GM19099 (cell line): ENCODE data around the gene GAMT.

Experiments used
- POLR2A ChIP-seq: IDR thresholded peaks from 3 replicates; pipeline ENCODE4 v1.6.1; 2011; ENCODE audit warnings: low read depth; ENCODE audit not compliant: insufficient read length; ENCODE audit errors: extremely low read depth

GAMT gene

DNA sequence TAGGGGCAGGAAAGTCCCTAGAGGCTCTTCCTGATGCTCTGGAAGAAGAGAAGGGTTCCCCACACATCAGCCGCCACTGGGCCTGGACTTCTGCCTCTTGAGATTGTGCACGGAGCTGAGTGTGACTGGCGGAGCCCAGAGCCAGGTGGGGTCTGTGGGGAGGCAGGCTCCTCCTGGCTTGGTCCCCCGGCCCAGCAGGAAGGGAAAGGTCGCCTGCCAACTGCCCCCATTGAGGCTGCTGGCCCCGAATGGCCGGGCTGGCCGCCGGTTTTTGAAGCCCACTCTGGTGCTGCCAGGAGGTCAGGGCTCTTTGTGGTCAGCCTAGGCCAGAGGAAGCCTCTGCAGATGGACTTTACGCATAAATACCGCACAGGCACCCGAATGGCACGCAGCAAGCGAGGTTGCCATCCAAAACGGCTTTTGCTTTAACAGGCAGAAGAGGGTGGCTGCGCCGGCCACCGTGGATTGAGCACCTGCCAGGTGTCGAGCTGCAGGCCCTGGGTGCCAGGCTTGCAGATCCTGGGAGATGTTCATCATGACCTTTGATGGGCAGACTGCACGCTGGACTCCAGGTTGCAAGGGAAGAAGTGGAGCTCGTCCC, 11.1 kb upstream of the GAMT start:
- TF ChIP-seq POLR2A, result no peak

DNA sequence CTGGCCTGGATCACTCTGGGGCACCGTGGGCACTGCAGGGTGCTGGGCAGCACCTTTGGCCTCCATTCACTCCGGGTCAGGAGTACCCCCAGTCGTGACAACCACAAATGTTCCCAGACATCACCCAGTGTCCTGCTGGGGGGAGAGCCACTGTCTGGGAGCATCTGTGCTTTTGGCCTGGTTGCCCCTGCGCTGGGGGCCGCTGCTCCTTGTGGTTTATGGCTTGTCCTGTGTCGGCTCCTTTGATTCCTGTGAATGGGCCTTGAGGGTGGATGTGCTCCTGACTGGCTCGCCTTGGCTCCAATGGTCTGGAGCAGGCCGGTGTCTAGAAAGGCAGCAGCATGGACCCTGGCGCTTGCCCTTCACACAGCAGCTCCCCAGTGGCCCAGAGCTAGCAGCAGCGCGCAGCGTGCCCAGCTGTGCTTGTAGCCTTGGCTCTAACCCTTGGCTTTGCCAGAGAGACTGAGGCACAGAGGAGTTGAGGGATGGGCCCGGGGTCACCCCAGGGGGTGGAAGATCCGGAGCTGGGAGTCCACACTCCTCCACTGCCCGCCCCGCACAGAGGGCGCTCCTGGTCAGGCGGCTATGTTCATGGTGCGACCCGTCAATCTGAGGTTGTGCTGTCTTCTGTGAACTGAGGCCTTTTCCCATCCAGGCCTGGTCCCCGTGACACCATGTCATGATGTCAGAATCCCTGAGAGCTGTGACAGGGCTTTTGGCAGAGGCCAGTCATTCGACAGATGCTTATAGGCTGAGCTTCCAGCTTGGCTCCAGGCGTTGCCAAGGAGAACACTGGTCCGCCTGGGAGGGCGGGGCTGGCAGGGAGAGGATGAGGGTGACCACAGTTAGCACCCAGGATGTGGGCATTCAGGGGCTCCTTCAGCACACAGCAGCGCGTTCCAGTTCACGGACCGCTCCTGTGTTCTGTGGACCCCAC, 10.2 kb upstream of the GAMT start:
- TF ChIP-seq POLR2A, result no peak

DNA sequence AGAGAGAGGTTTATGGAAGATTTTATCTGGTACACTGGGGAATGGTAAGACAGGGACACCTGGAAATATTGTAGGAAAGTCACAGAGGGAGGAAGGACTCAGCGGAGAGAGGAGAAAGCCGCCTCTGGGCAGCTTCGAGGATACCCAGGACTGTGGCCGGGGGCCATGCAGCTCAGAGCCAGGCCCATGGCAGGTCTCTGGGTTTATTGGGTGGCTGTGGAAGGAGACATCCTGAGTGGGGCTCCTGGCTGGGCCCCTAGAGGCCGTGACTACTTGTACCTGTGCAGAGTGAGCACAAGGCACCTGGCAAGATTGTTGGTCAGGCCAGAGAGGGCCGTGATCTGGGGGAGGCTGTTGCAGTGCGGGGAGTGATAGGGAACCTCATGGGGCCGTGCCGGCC, 9.4 kb upstream of the GAMT start:
- no peak for TF ChIP-seq POLR2A

DNA sequence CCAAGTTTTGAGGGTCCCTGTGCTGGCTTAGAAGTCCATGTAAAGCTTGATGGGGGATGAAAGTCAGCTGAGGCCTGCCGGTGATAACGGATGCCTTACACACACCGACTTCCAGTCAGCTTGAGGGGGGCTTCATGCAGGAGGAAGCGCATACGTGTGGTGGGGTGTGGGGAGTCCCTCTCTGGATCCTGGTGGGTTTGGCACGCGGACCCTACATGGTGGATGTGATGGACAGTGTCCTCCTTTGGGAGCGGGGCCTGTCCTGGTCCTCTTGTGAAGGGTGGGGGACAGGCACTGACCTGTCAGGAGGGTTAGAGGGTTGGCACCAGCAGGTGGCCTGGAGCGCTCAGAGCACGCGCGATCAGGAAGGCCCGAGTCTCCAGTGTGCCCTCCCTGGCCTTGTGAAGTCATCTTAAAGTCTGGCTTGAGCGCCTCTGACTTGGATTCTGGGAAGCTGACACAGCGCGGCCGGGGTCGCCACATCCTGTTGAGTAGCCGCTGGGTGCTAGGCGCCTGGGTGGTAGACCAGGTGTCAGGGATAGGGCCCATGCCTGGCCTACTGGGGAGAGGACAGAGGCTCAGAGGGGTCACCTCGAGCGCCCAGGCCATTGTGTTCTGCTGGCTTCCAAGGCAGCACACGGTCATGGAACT, 8.9 kb upstream of the GAMT start:
- no peak for TF ChIP-seq POLR2A

DNA sequence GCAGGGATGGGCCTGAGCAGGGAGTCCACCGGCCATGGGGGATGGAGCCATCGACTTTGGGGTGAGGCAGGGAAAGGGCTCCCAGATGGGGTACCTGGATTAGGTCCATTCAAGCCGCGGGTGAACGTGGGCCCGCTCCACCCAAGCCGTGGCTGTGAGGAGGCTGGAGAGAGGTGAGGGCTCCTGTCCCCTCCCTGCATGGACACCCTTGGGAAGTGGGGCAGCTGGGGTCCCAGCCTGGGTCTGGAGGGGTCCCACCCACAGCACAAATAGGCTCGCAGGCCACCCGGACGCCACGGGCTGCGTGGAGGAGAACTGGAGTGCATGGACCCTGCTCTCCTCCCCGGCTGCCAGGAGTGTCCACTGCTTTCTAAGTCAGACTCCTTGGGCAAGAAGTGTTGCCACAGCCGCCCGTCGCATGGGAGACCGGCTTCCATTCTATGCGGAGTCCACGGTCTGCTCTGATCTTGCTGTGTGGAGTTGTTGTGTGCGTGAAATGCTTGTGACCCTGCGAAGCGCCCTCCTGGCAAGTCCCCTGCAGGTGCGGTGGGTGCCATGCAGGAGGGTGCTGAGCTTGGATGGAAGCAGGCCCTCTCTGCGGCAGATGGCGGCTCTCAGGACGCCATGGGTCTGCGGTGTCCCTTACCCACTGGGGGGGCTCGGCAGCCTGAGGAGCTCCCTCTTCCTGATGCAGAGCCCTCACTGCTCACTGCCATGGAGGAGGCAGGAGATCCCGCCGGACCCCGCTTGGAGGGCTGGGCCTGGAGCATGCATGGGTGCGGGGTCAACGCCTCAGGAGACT, 8.1 kb upstream of the GAMT start:
- TF ChIP-seq POLR2A, result no peak

DNA sequence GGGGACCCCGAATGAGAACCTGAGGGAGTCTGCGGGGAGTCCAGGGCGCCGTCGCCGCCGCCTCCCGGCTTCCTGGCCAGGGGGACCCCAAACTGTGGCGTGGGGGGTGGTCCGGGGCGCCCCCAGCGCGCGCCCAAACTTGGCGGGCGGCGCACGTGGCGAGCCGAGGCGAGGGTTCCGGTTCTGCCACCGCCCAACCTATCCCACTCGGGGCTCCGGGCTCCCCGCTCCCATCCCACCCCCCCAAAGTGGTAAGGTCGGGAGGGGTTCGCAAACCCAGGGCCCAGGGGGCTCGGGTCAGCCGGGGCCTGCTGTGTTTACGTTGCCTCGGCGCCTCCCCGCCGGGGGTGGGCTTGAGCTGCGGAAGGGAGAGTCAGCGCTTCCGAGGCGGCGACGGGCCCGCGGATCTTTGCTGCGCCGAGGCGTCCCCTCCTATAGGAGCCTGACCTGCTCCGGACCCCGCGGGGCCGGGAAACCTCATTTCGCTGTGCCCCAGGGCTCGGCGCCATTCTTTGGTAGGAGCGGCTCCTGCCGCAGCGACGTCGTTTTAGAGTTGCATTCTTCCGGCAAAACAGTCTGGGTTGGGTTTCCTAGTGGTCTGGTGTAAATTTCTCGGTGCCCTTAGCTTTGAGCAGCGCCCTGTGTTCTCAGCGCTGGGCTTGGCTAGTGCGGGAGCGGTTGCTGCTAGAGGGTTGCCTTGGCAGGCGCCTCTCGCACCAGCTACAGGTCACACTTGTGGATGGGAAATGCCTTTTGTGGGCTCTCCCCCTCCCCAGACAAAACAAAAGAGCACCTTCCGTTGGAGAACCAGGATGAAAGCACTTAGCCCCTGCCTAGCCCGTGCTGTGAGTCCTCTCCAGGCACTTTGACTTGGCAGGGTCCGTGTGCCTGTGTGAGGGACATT, 7.2 kb upstream of the GAMT start:
- peak; percentile 14 for TF ChIP-seq POLR2A

DNA sequence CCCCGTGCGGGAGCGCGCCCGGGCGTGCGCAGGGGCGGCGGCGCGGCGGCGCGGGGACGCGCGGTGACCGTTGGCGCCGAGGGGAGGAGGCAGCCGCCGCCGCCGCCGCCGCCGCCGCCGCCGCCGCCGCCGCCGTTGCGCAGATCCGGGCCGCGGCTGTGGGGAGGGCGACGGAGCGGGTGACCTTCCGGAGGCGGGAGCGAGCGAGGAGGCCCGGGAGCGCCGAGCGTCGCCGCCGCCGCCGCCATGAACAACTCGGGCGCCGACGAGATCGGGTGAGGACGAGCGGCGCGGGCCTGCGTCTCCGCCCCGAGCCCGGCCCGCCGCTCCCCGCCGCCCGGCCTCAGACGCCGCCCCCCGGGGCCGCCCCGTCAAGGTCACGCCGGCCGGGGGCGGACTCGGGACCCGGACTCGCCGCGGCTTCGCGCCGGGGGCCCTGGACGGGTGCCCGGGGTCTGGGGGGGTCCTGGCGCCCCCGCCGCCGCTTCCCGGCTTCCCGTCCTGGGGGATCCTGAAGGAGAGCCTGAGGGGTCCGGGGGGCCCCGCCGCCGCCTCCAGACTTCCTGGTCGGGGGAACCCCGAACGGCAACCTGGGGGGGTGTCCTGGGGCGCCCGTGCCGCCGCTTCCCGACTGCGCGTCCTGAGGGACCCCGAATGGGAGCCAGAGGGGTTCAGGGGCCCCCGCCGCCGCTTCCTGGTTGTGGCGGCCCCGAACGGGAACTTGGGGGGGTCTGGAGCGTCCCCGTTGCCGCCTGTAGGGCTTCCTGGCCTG, 6.4 kb upstream of the GAMT start, which contains the start of gene DAZAP1:
TSS of gene DAZAP1 (plus strand) at position 59 of the 772 bp plus-strand sequence. CDS start at position 247, 188 bp downstream.
- no peak for TF ChIP-seq POLR2A

DNA sequence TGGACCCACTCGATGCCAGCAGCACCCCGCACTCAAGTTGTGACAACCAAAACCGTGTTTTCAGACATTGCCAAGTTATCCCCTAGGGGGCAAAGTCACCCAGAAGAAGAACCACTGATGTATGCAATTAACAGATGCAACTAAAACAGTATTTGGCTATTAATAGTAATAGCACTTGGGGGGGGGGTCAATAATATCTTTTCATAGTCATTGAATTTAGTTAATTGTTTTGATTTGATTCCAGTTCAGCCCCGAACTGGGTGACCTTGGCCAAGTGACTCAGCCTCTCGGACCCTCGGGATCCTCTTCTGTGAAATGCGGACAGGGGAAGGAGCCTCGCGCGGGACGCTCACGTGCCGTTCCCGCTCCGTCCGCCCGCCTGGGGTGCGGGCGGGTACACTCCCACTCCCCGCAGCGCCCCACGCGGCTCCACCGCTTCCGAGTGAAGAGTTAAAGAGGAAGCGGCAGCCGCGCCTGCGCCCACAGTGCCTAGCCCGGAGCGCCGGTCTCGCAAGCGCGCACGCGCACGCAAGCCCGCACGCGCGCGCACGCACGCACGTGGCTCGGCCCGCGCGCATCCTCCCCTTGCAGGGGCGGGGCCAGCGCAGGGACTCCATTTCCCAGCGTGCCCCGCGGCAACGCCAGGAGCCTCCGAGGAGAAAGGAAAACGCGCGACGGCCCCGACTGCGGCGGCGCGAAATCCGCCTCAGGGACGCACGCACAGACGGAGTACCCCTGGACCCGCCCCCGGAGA, 5.6 kb upstream of the GAMT start:
- TF ChIP-seq POLR2A, result no peak

DNA sequence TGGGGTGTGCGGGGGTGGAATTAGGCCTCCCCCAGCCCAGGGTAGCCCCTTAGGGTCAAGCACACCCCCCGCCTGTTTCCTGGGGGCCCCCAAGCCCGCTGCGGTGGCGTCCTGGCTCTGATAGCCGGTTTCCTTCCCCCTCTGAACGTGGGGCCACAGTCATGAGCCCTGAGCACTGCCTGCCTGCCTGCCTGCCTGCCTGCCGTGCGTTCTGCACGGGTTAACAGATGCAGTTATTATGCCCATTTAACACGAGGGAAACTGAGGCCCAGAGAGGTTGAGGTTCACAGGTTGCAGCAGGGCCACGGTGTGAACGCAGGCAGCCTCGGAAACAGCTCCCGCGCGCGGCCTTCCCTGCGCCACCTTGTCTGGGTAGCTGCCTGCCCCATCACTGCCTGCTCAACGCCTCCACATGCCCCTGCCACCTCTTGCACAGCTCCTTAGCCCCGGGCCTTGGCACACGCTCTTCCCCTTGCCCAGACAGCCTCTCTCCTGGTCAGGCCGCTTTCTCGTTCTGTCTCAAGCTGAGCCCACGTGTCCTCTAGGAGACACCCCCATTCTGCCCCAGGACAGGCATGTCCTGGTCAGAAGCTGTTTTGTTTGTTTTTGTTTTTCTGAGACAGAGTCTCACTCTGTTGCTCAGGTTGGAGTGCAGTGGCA, 1.2 kb upstream of the GAMT start:
- TF ChIP-seq POLR2A, result no peak

DNA sequence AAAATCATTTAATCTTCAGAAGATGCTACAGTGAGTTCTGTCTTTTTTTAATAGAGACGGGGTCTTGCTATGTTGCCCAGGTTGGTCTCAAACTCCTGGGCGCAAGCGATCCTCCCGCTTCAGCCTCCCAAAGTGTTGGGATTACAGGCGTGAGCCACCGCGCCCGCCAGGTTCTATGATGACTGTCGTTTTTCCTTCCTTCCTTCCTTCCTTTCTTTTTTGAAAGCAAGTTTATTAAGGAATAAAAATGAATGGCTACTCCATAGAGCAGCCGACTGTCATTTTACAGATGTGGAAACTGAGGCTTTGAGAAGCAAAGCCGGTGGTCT, 511 bp upstream of the GAMT start:
- TF ChIP-seq POLR2A, result no peak

DNA sequence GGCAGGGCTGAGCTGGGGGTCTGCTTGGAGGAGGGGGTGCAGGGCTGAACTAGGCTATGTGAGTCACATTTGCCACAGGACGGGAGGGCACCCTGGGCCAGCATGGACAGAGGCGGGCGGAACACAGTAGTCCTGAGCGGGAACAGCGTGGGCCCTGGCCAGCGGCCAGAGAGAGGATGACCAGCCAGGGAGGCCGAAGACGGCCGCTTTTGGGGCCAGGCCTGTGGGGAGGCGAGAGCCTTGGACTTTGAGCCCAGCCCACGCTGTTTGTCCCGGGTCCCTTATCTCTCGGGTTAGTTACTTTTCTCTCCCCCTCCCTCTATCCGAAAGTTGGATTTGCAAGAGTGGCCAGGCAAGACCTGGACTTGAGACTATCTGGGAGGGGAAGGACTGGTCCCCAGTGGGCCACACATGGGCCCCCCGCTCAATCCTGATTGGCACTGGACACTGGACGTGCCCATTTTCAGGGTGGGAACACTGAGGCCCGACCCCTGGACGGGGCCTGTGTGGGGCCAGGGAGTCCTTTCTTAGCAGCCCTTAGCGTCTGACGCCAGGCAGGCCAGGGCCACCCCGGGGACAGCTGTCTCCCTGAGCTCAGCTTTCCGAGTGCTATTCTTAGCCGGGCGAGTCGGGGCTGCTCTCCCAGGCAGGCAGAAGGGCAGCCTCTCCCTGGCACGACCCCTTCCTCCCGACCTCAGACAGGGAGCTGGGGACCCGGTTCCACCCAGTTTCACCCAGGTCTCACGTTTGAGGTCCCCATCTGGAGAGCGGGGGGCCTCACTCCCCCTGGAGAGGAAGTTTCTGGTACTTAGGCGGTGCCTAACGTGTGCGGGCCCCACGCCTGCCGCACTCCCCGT, 833 bp downstream of the GAMT start:
- TF ChIP-seq POLR2A, result no peak
